Nephron (organoid): ENCODE measurements around the gene FOXD2.

ENCODE experiments used
- H3K27ac Mint-ChIP-seq, 3 experiments: 2 replicates each; pipeline ENCODE4 v1.8.0; 2020; ENCODE audit warnings: mixed read lengths in 3 of 3, mild to moderate bottlenecking in 2 of 3, moderate library complexity in 1 of 3
- H3K27me3 Mint-ChIP-seq: 2 replicates; pipeline ENCODE4 v1.8.0; 2021; ENCODE audit warnings: low read depth, mild to moderate bottlenecking, moderate library complexity, mixed read lengths
- H3K36me3 Mint-ChIP-seq: 2 replicates; pipeline ENCODE4 v1.8.0; 2020; ENCODE audit warnings: low read depth, mixed read lengths
- H3K4me1 Mint-ChIP-seq: 2 replicates; pipeline ENCODE4 v1.8.0; 2020; ENCODE audit warnings: mixed read lengths
- H3K4me3 Mint-ChIP-seq, 3 experiments: 2 replicates each; pipeline ENCODE4 v1.8.0; 2020; ENCODE audit warnings: mild to moderate bottlenecking in 3 of 3, mixed read lengths in 3 of 3, moderate library complexity in 2 of 3
- H3K9me3 Mint-ChIP-seq: 2 replicates; pipeline ENCODE4 v1.8.0; 2020; ENCODE audit warnings: mixed read lengths
- CTCF ChIP-seq, 3 experiments: fragments of 200-600 bp; sonication (generic); IDR thresholded peaks; one replicate each; pipeline ENCODE4 v1.5.0; 2021; ENCODE audit warnings: antibody characterized with exemption in 3 of 3; ENCODE audit not compliant: unreplicated experiment in 3 of 3

FOXD2 gene

GRCh38 chr1:47403321-47403910 is 34.4 kb upstream of the FOXD2 start:
- peaks cover 8% of the 10 kb centered on the region for H3K4me1 Mint-ChIP-seq
- peaks cover 30% of the 10 kb centered on the region for H3K27me3 Mint-ChIP-seq
- TF ChIP-seq CTCF (IDR thresholded peaks at IDR 0.05; ENCODE audit: unreplicated experiment in 3 of 3): no peak
- no peaks in the 10 kb centered on the region for H3K9me3 Mint-ChIP-seq
- H3K4me3 Mint-ChIP-seq: no peak overlapping the region
- H3K36me3 Mint-ChIP-seq: no peaks in the 10 kb centered on the region
- no peak overlapping the region for H3K27ac Mint-ChIP-seq

GRCh38 chr1:47405697-47406096 is 32.1 kb upstream of the FOXD2 start:
- H3K36me3 Mint-ChIP-seq: no peaks in the 10 kb centered on the region
- peak overlapping the region in 2 of 3 experiments; percentile 23 to 26 for H3K27ac Mint-ChIP-seq
- H3K9me3 Mint-ChIP-seq: no peaks in the 10 kb centered on the region
- H3K27me3 Mint-ChIP-seq: peaks cover 39% of the 10 kb centered on the region
- peaks cover 28% of the 10 kb centered on the region for H3K4me1 Mint-ChIP-seq
- no peak for TF ChIP-seq CTCF (IDR thresholded peaks at IDR 0.05; ENCODE audit: unreplicated experiment in 3 of 3)
- no peak overlapping the region for H3K4me3 Mint-ChIP-seq

GRCh38 chr1:47406966-47407365 is 30.9 kb upstream of the FOXD2 start:
- Mint-ChIP-seq H3K4me3 (no peak overlapping the region), H3K4me1 (peaks cover 34% of the 10 kb centered on the region), H3K9me3 (no peaks in the 10 kb centered on the region), H3K36me3 (no peaks in the 10 kb centered on the region), H3K27ac (no peak overlapping the region), H3K27me3 (peaks cover 44% of the 10 kb centered on the region)
- no peak for TF ChIP-seq CTCF (IDR thresholded peaks at IDR 0.05; ENCODE audit: unreplicated experiment in 3 of 3)

GRCh38 chr1:47407481-47407880 is 30.4 kb upstream of the FOXD2 start:
- Mint-ChIP-seq H3K27me3 (peaks cover 39% of the 10 kb centered on the region), H3K4me3 (no peak overlapping the region), H3K36me3 (no peaks in the 10 kb centered on the region), H3K27ac (peak overlapping the region in 1 of 3 experiments; percentile 12), H3K9me3 (no peaks in the 10 kb centered on the region), H3K4me1 (peaks cover 34% of the 10 kb centered on the region)
- no peak for TF ChIP-seq CTCF (IDR thresholded peaks at IDR 0.05; ENCODE audit: unreplicated experiment in 3 of 3)

- H3K36me3 Mint-ChIP-seq: no peaks in the 10 kb centered on the region
- H3K27me3 Mint-ChIP-seq: peaks cover 43% of the 10 kb centered on the region
- H3K4me1 Mint-ChIP-seq: peaks cover 34% of the 10 kb centered on the region
- H3K27ac Mint-ChIP-seq: peak overlapping the region; percentile 31 to 81 (median 66)
- H3K4me3 Mint-ChIP-seq: peak overlapping the region in 2 of 3 experiments; percentile 7 to 10
- TF ChIP-seq CTCF (IDR thresholded peaks at IDR 0.05; ENCODE audit: unreplicated experiment in 3 of 3): no peak
- H3K9me3 Mint-ChIP-seq: no peaks in the 10 kb centered on the region
Observed at GRCh38 chr1:47409311-47410067, 28.4 kb upstream of the FOXD2 start.

- Mint-ChIP-seq H3K9me3 (no peaks in the 10 kb centered on the region), H3K4me3 (no peak overlapping the region), H3K4me1 (peaks cover 34% of the 10 kb centered on the region), H3K27ac (peak overlapping the region; percentile 31 to 81 (median 66)), H3K27me3 (peaks cover 49% of the 10 kb centered on the region), H3K36me3 (no peaks in the 10 kb centered on the region)
- TF ChIP-seq CTCF (IDR thresholded peaks at IDR 0.05; ENCODE audit: unreplicated experiment in 3 of 3): no peak
Observed at GRCh38 chr1:47410068-47410455, 27.8 kb upstream of the FOXD2 start.
